Vagina (tissue), 2 donors: ENCODE results near the gene RRH.

Experiments used
- CTCF ChIP-seq, 3 experiments: fragments of 450-650 bp in 2 of 3; fragments of 200-600 bp in 1 of 3; sonication (generic) in 1 of 3; IDR thresholded peaks; one replicate each; pipeline ENCODE4 v1.5.1; 2017 to 2019; ENCODE audit warnings: antibody characterized with exemption in 3 of 3, mild to moderate bottlenecking in 2 of 3, moderate library complexity in 2 of 3
- POLR2A ChIP-seq, 2 donors: fragments of 450-650 bp; IDR thresholded peaks; one replicate each; pipeline ENCODE4 v1.6.1; 2017; ENCODE audit warnings: antibody characterized with exemption in 2 of 2, mild to moderate bottlenecking in 2 of 2, moderate library complexity in 2 of 2
- POLR2AphosphoS5 ChIP-seq, 2 donors: sonication (generic); formaldehyde crosslinking; IDR thresholded peaks; one replicate each; pipeline ENCODE4 v1.9.0; 2017; ENCODE audit warnings: antibody characterized with exemption in 2 of 2, mild to moderate bottlenecking in 2 of 2, low read depth in 1 of 2; ENCODE audit not compliant: insufficient read depth in 1 of 2

GRCh38 chr4:109820563-109820962 lies 7.2 kb upstream of the RRH start:
- TF ChIP-seq CTCF (IDR thresholded peaks at IDR 0.05) (no peak), POLR2A (IDR thresholded peaks at IDR 0.05) (no peak), POLR2AphosphoS5 (IDR thresholded peaks at IDR 0.05; ENCODE audit: insufficient read depth in 1 of 2, low read depth in 1 of 2) (no peak)
